Neural cell (in vitro differentiated cells): Measurements from ENCODE around the gene SPIN1. TPM values are rescaled to one million over a fixed set of nuclear protein-coding genes. Genes with fewer than 3 reads are reported as not detected.

Source experiments
- H2AFZ ChIP-seq: fragments of 200-600, 300-800 bp; sonication (generic), shearing (Covaris generic); 2 replicates; pipeline ENCODE4 v1.6.0; 2014; ENCODE audit warnings: low read depth, mild to moderate bottlenecking, antibody characterized with exemption, low read length, moderate library complexity
- H3F3A ChIP-seq: fragments of 200-600 bp; shearing (Covaris generic); 2 replicates; pipeline ENCODE4 v1.6.1; 2016; ENCODE audit warnings: mild to moderate bottlenecking, moderate library complexity, mixed read lengths, antibody characterized with exemption, low read length; ENCODE audit not compliant: insufficient read depth, poor library complexity, severe bottlenecking
- H3K27ac ChIP-seq: fragments of 200-600, 300-800 bp; sonication (generic), shearing (Covaris generic); 2 replicates; pipeline ENCODE4 v1.5.1; 2014; ENCODE audit warnings: mild to moderate bottlenecking, low read length, moderate library complexity
- H3K27me3 ChIP-seq: fragments of 300-800, 200-600 bp; sonication (generic), shearing (Covaris generic); 2 replicates; pipeline ENCODE4 v1.6.0; 2014; ENCODE audit warnings: mild to moderate bottlenecking, low read depth, low read length, moderate library complexity; ENCODE audit not compliant: insufficient read depth
- H3K36me3 ChIP-seq: fragments of 300-800, 200-600 bp; sonication (generic), shearing (Covaris generic); 2 replicates; pipeline ENCODE4 v1.5.1; 2014; ENCODE audit warnings: mild to moderate bottlenecking, antibody characterized with exemption, low read length, moderate library complexity; ENCODE audit not compliant: insufficient read depth
- H3K4me2 ChIP-seq: fragments of 300-800, 200-600 bp; sonication (generic), shearing (Covaris generic); 2 replicates; pipeline ENCODE4 v1.6.0; 2014; ENCODE audit warnings: mild to moderate bottlenecking, low read length
- H3K4me3 ChIP-seq: fragments of 300-800, 200-600 bp; sonication (generic), shearing (Covaris generic); 2 replicates; pipeline ENCODE4 v1.5.1; 2014; ENCODE audit warnings: mild to moderate bottlenecking, low read length, moderate library complexity
- H3K79me2 ChIP-seq: fragments of 200-600 bp; shearing (Covaris generic); replicated peaks from 2 replicates; pipeline ENCODE4 v1.6.0; 2014; ENCODE audit warnings: mild to moderate bottlenecking, low read length, moderate library complexity; ENCODE audit not compliant: insufficient read depth
- H3K9ac ChIP-seq: fragments of 300-800, 200-600 bp; sonication (generic), shearing (Covaris generic); 2 replicates; pipeline ENCODE4 v1.6.1; 2016; ENCODE audit warnings: mild to moderate bottlenecking, low read length, mixed read lengths
- H3K9me2 ChIP-seq: fragments of 200-600 bp; shearing (Covaris generic); 2 replicates; pipeline ENCODE4 v1.6.1; 2016; ENCODE audit warnings: mild to moderate bottlenecking, low read length, mixed read lengths; ENCODE audit not compliant: insufficient read depth
- H3K9me3 ChIP-seq: fragments of 200-600, 300-800 bp; sonication (generic), shearing (Covaris generic); 2 replicates; pipeline ENCODE4 v1.6.1; 2016; ENCODE audit warnings: mild to moderate bottlenecking, mixed run types, low read length, moderate library complexity, mixed read lengths
- H4K20me1 ChIP-seq: fragments of 200-600 bp; shearing (Covaris generic); 2 replicates; pipeline ENCODE4 v1.6.1; 2016; ENCODE audit warnings: mild to moderate bottlenecking, mixed run types; ENCODE audit not compliant: insufficient read depth
- EP300 ChIP-seq: fragments of 450-650 bp; conservative IDR thresholded peaks from 2 replicates; pipeline ENCODE4 v1.6.1; 2014; ENCODE audit warnings: antibody characterized with exemption, mild to moderate bottlenecking, moderate library complexity; ENCODE audit not compliant: poor library complexity, severe bottlenecking
- EZH2 ChIP-seq: fragments of 200-600, 300-800 bp; shearing (Covaris generic), sonication (generic); IDR thresholded peaks from 2 replicates; pipeline ENCODE4 v1.6.1; 2014; ENCODE audit warnings: antibody characterized with exemption, low read length, borderline replicate concordance, mild to moderate bottlenecking; ENCODE audit not compliant: insufficient read depth, poor library complexity, severe bottlenecking
- MXI1 ChIP-seq: fragments of 450-650 bp; conservative IDR thresholded peaks from 2 replicates; pipeline ENCODE4 v1.6.1; 2014; ENCODE audit warnings: antibody characterized with exemption, mild to moderate bottlenecking; ENCODE audit not compliant: poor library complexity, severe bottlenecking
- POLR2AphosphoS5 ChIP-seq: IDR thresholded peaks from 2 replicates; pipeline ENCODE4 v1.6.1; 2012
- RAD21 ChIP-seq: fragments of 450-650 bp; conservative IDR thresholded peaks from 2 replicates; pipeline ENCODE4 v1.6.1; 2014; ENCODE audit warnings: antibody characterized with exemption, mild to moderate bottlenecking, moderate library complexity
- SMC3 ChIP-seq: fragments of 450-650 bp; conservative IDR thresholded peaks from 2 replicates; pipeline ENCODE4 v1.6.1; 2014; ENCODE audit warnings: antibody characterized with exemption, mild to moderate bottlenecking, moderate library complexity; ENCODE audit not compliant: poor library complexity
- TAF1 ChIP-seq: IDR thresholded peaks from 2 replicates; pipeline ENCODE4 v1.6.1; 2012; ENCODE audit warnings: low read depth
- polyA plus RNA-seq: library from polyadenylated mRNA; depleted of rRNA; stranded (reverse); fragments of >200 nt; gene quantifications from 2 replicates; pipeline ENCODE4 v1.2.3, GENCODE V29; 2014
- TF ChIP-seq, protein P1 (sequence below): fragments of 450-650 bp; IDR thresholded peaks from 2 replicates; pipeline ENCODE4 v1.5.1; 2014; ENCODE audit warnings: antibody characterized with exemption, mild to moderate bottlenecking, moderate library complexity; ENCODE audit not compliant: poor library complexity, severe bottlenecking
- TF ChIP-seq, protein P2 (sequence below): IDR thresholded peaks from 2 replicates; pipeline ENCODE4 v1.6.1; 2012; ENCODE audit warnings: borderline replicate concordance

SPIN1 gene
- polyA plus RNA-seq, 1 donor from 2014 or later: 282 TPM

DNA sequence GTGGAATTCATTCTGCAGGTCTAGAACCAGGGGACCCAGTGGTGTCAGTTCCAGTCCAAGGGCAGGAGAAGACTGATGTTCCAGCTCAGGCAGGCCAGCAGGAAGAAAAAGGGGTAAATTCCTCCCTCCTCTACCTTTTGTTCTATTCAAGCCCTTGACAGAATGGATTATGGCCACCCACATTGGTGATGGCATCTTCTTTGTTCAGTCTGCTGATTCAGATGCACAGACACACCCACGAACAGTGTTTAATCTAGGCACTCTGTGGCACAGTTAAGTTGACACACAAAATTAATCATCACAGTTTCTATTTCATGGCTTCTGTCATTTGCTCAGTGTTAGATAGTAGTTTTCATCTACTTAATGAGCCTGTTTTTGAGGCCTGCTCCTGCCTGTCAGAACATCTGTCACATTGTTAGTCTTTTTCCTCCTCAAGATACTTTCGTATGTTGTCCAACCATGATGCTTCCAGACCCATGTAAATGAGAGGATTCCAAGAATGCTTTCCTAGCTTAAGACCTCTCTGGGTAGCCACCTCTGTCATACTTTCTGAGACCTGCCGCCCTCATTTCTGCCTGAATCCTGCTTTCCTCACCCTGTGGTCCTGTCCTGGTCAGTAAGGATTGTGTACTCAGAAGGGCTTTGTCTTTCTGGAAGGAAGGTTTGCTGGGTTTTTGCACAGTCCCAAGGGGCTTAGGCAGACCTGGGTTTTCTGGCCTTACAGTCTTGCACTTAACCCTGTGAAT is 72.5 kb downstream of the SPIN1 start:
- TF ChIP-seq MXI1 (no peak), EP300 (no peak), TAF1 (no peak), RAD21 (no peak), EZH2 (no peak), SMC3 (no peak), POLR2AphosphoS5 (no peak)
- TF ChIP-seq, protein P1, sequence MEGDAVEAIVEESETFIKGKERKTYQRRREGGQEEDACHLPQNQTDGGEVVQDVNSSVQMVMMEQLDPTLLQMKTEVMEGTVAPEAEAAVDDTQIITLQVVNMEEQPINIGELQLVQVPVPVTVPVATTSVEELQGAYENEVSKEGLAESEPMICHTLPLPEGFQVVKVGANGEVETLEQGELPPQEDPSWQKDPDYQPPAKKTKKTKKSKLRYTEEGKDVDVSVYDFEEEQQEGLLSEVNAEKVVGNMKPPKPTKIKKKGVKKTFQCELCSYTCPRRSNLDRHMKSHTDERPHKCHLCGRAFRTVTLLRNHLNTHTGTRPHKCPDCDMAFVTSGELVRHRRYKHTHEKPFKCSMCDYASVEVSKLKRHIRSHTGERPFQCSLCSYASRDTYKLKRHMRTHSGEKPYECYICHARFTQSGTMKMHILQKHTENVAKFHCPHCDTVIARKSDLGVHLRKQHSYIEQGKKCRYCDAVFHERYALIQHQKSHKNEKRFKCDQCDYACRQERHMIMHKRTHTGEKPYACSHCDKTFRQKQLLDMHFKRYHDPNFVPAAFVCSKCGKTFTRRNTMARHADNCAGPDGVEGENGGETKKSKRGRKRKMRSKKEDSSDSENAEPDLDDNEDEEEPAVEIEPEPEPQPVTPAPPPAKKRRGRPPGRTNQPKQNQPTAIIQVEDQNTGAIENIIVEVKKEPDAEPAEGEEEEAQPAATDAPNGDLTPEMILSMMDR: no peak
- TF ChIP-seq, protein P2, sequence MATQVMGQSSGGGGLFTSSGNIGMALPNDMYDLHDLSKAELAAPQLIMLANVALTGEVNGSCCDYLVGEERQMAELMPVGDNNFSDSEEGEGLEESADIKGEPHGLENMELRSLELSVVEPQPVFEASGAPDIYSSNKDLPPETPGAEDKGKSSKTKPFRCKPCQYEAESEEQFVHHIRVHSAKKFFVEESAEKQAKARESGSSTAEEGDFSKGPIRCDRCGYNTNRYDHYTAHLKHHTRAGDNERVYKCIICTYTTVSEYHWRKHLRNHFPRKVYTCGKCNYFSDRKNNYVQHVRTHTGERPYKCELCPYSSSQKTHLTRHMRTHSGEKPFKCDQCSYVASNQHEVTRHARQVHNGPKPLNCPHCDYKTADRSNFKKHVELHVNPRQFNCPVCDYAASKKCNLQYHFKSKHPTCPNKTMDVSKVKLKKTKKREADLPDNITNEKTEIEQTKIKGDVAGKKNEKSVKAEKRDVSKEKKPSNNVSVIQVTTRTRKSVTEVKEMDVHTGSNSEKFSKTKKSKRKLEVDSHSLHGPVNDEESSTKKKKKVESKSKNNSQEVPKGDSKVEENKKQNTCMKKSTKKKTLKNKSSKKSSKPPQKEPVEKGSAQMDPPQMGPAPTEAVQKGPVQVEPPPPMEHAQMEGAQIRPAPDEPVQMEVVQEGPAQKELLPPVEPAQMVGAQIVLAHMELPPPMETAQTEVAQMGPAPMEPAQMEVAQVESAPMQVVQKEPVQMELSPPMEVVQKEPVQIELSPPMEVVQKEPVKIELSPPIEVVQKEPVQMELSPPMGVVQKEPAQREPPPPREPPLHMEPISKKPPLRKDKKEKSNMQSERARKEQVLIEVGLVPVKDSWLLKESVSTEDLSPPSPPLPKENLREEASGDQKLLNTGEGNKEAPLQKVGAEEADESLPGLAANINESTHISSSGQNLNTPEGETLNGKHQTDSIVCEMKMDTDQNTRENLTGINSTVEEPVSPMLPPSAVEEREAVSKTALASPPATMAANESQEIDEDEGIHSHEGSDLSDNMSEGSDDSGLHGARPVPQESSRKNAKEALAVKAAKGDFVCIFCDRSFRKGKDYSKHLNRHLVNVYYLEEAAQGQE: no peak
- Histone ChIP-seq H3K9me3 (no peaks in the 10 kb centered on the region), H3K27me3 (no peaks in the 10 kb centered on the region), H3K9me2 (no peaks in the 10 kb centered on the region), H3K36me3 (peaks cover 4% of the 10 kb centered on the region), H3K79me2 (peaks cover 9% of the 10 kb centered on the region), H3K27ac (no peak overlapping the region), H3K9ac (no peak overlapping the region), H3F3A (no peaks in the 10 kb centered on the region), H2AFZ (no peak overlapping the region), H4K20me1 (no peaks in the 10 kb centered on the region), H3K4me2 (no peak overlapping the region), H3K4me3 (no peak overlapping the region)

DNA sequence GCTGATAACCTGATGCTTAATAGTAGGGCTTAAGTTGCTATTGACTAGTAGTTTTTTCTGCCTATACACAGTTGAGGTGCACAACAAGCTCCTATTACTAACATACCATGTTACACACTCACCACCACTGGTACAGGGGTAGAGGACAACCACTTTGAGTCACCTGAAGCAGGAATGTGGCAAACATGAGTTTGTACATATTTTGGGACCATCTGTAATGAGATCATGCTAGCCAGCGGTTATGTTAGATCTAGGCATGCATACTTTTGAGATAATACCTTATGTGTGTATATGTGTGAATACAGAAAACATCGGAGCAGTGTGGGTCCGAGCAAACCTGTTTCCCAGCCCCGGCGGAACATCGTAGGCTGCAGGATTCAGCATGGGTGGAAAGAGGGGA is 73.9 kb downstream of the SPIN1 start:
- Histone ChIP-seq H3K36me3 (peaks cover 4% of the 10 kb centered on the region), H3K79me2 (peaks cover 15% of the 10 kb centered on the region), H3K9ac (no peak overlapping the region), H3K27me3 (no peaks in the 10 kb centered on the region), H3K9me3 (no peaks in the 10 kb centered on the region), H3K27ac (no peak overlapping the region), H3K4me3 (no peak overlapping the region), H4K20me1 (no peaks in the 10 kb centered on the region), H3K4me2 (no peak overlapping the region), H3K9me2 (no peaks in the 10 kb centered on the region), H2AFZ (no peak overlapping the region), H3F3A (no peaks in the 10 kb centered on the region)
- TF ChIP-seq POLR2AphosphoS5 (no peak), MXI1 (no peak), RAD21 (no peak)
